HEK293T (cell line): ENCODE data around the gene POU6F2.

ENCODE experiments used
- CTCF ChIA-PET: fragments of 350-600 bp; formaldehyde crosslinking; extraction: SDS; loops from one replicate; lab custom pipeline; 2021; ENCODE audit warnings: antibody characterized with exemption, inconsistent platforms; lab: Yijun Ruan, JAX
- POLR2A ChIA-PET: fragments of 350-600 bp; formaldehyde crosslinking; extraction: SDS; loops from one replicate; lab custom pipeline; 2020; ENCODE audit warnings: antibody characterized with exemption, inconsistent platforms; lab: Yijun Ruan, JAX
- DNase-seq: peaks from one replicate; pipeline ENCODE4 v3.0.0; 2012; ENCODE audit warnings: mixed read lengths; ENCODE audit errors: extremely low spot score
- ARNT ChIP-seq: fragments of 450-650 bp; IDR thresholded peaks from 2 replicates; pipeline ENCODE4 v1.6.1; 2017; ENCODE audit warnings: mild to moderate bottlenecking
- BHLHE40 ChIP-seq: fragments of 450-650 bp; IDR thresholded peaks from 2 replicates; pipeline ENCODE4 v1.6.1; 2016; ENCODE audit warnings: mild to moderate bottlenecking, moderate library complexity, borderline replicate concordance
- CTBP1 ChIP-seq: fragments of 450-650 bp; IDR thresholded peaks from 2 replicates; pipeline ENCODE4 v1.6.1; 2016; ENCODE audit warnings: borderline replicate concordance
- ELF4 ChIP-seq: fragments of 450-650 bp; IDR thresholded peaks from 2 replicates; pipeline ENCODE4 v1.6.1; 2017; ENCODE audit warnings: antibody characterized with exemption
- FOXA1 ChIP-seq: fragments of 450-650 bp; IDR thresholded peaks from 2 replicates; pipeline ENCODE4 v1.6.1; 2016; ENCODE audit warnings: mild to moderate bottlenecking
- FOXK2 ChIP-seq: fragments of 450-650 bp; IDR thresholded peaks from 2 replicates; pipeline ENCODE4 v1.6.1; 2016; ENCODE audit warnings: mild to moderate bottlenecking
- FOXM1 ChIP-seq: fragments of 450-650 bp; IDR thresholded peaks from 2 replicates; pipeline ENCODE4 v1.6.1; 2017; ENCODE audit warnings: mild to moderate bottlenecking, borderline replicate concordance
- HDGF ChIP-seq: fragments of 450-650 bp; IDR thresholded peaks from 2 replicates; pipeline ENCODE4 v1.6.1; 2017; ENCODE audit warnings: antibody characterized with exemption, borderline replicate concordance
- L3MBTL2 ChIP-seq: fragments of 450-650 bp; conservative IDR thresholded peaks from 2 replicates; pipeline ENCODE4 v1.6.1; 2016; ENCODE audit warnings: mild to moderate bottlenecking
- LEF1 ChIP-seq: fragments of 450-650 bp; IDR thresholded peaks from 2 replicates; pipeline ENCODE4 v1.6.1; 2017; ENCODE audit warnings: mild to moderate bottlenecking, borderline replicate concordance
- NFRKB ChIP-seq: fragments of 450-650 bp; IDR thresholded peaks from 2 replicates; pipeline ENCODE4 v1.6.1; 2016; ENCODE audit warnings: mild to moderate bottlenecking, moderate library complexity
- SP1 ChIP-seq: fragments of 450-650 bp; IDR thresholded peaks from 2 replicates; pipeline ENCODE4 v1.6.1; 2017
- SUZ12 ChIP-seq: fragments of 450-650 bp; IDR thresholded peaks from 2 replicates; pipeline ENCODE4 v1.6.1; 2016; ENCODE audit warnings: mild to moderate bottlenecking
- TARDBP ChIP-seq: fragments of 450-650 bp; IDR thresholded peaks from 2 replicates; pipeline ENCODE4 v1.6.1; 2016
- ZNF384 ChIP-seq: fragments of 450-650 bp; IDR thresholded peaks from 2 replicates; pipeline ENCODE4 v1.6.1; 2016
- TF ChIP-seq, protein P1 (sequence below): fragments of 450-650 bp; IDR thresholded peaks from 2 replicates; pipeline ENCODE4 v1.6.1; 2016

Gene POU6F2

DNA sequence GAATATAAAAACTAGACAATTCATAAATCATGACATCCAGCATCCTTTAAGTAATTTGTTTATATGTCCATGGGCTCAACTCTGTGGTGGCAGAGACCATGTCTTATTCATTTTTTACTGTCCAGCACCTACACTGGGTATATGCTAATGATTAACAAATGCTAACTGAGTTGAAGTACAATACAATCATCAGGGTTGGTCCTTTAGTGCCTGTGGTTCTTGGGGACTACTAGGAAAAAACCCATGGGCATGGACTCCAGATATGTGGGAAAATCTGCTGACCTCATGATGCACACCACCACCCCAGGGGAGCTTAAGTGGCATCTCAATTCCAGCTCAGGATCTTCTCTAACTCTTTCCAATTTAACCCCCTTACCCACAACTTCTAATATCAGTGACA lies 503.2 kb downstream of the POU6F2 start:
- ChIA-PET CTCF (no interaction called here), POLR2A (no interaction called here)
- no peak for DNase-seq
- TF ChIP-seq, protein P1, sequence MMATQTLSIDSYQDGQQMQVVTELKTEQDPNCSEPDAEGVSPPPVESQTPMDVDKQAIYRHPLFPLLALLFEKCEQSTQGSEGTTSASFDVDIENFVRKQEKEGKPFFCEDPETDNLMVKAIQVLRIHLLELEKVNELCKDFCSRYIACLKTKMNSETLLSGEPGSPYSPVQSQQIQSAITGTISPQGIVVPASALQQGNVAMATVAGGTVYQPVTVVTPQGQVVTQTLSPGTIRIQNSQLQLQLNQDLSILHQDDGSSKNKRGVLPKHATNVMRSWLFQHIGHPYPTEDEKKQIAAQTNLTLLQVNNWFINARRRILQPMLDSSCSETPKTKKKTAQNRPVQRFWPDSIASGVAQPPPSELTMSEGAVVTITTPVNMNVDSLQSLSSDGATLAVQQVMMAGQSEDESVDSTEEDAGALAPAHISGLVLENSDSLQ, result no peak
- TF ChIP-seq CTBP1 (no peak), BHLHE40 (no peak), LEF1 (no peak), HDGF (no peak), FOXK2 (no peak), ZNF384 (no peak), NFRKB (no peak), ELF4 (no peak)

- POLR2A ChIA-PET, result no interaction called here
- CTCF ChIA-PET, result no interaction called here
- DNase-seq, result no peak
- TF ChIP-seq, protein P1, result no peak
- no peak for TF ChIP-seq LEF1
- no peak for TF ChIP-seq CTBP1
- TF ChIP-seq SP1, result no peak
- no peak for TF ChIP-seq FOXK2
- no peak for TF ChIP-seq ZNF384
- TF ChIP-seq FOXA1, result no peak
- TF ChIP-seq HDGF, result no peak
- no peak for TF ChIP-seq TARDBP
Observed at GRCh38 chr7:39488467-39489393, 511.0 kb downstream of the POU6F2 start.

DNA sequence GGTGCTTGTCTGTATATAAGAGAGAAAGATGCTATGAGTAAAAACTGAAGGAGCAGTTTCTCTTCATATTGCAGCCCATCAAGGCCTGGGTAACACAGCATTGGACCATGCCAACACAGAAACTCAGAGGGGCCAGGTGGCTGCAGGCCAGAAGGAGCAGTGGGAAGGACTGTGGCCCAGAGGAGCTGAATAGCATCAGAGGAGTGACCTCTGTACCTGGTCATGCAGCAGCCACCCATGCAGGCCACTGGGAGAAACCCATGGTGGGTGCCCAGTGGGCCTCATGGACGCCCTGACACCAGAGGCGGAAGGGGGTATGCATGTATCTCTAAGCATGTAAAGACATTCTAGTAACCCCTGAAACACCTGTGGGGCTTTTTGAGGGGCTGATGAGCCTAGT lies 512.6 kb downstream of the POU6F2 start:
- CTCF ChIA-PET, result no interaction called here
- no peak for TF ChIP-seq CTBP1
- TF ChIP-seq HDGF, result no peak
- TF ChIP-seq TARDBP, result no peak
- no peak for TF ChIP-seq LEF1
- no peak for TF ChIP-seq SUZ12
- TF ChIP-seq ELF4, result no peak
- TF ChIP-seq FOXM1, result no peak
- no peak for TF ChIP-seq L3MBTL2
- no peak for TF ChIP-seq ZNF384
- no peak for TF ChIP-seq FOXA1
- TF ChIP-seq, protein P1, result no peak
- no peak for TF ChIP-seq NFRKB
- TF ChIP-seq SP1, result no peak
- TF ChIP-seq BHLHE40, result no peak
- no peak for TF ChIP-seq FOXK2
- no peak for DNase-seq
- POLR2A ChIA-PET, result no interaction called here

GRCh38 chr7:39493934-39494333 lies 516.2 kb downstream of the POU6F2 start:
- ChIA-PET CTCF (no interaction called here), POLR2A (no interaction called here)
- TF ChIP-seq SP1, result no peak
- TF ChIP-seq TARDBP, result no peak
- TF ChIP-seq, protein P1, result no peak
- TF ChIP-seq HDGF, result no peak
- TF ChIP-seq FOXM1, result no peak
- TF ChIP-seq ELF4, result no peak
- TF ChIP-seq SUZ12, result no peak
- TF ChIP-seq LEF1, result no peak
- TF ChIP-seq BHLHE40, result no peak
- no peak for TF ChIP-seq NFRKB
- no peak for TF ChIP-seq CTBP1
- no peak for TF ChIP-seq ZNF384
- no peak for DNase-seq

DNA sequence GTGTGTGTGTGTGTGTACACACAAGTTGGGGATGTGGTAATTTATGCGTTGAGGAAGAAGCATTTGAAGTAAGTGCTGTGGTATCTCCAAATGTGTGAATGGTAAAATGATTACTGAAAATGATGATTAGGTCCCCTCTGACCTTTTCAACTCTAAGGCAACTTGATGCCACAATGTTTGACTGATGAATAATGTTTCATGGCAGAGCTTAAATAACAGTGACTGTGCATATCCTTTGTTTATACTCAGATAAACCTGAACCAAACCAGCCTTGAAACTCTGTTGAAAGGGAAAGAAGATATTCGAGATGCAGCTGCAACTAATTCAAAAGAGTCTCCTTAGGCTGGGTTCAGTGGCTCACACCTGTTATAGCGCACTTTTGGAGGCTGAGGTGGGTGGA lies 523.6 kb downstream of the POU6F2 start:
- POLR2A ChIA-PET, result no interaction called here
- DNase-seq, result no peak
- TF ChIP-seq ARNT (no peak), ELF4 (no peak), BHLHE40 (no peak), HDGF (no peak), LEF1 (no peak), NFRKB (no peak), SP1 (no peak), ZNF384 (no peak), TARDBP (no peak), FOXK2 (no peak), SUZ12 (no peak), L3MBTL2 (no peak)
- TF ChIP-seq, protein P1, result no peak
- CTCF ChIA-PET, result interaction anchor here (0.6 kb wide), 1 partner anchor 92 kb away, joined by 4 read pairs; no protein-coding TSS in a partner anchor
